T-helper 1 cell treated with Interleukin-12 subunit alpha and Interleukin-12 subunit beta and Interleukin-4 antibody, amounts not matched to agents 30 ng/mL and 1 ng/mL, for 36 hours (primary cell): Measurements from ENCODE around the gene TMEM52B. TPM values are rescaled to one million over a fixed set of nuclear protein-coding genes. Genes with fewer than 3 reads are reported as not detected.

Experiments
- intact Hi-C: fragments of 100-400 bp; cut with micrococcal nuclease; formaldehyde crosslinking; loops from one replicate; pipeline ENCODE4 v1.15.1; 2024
- total RNA-seq: library from RNA; stranded (reverse); gene quantifications from 2 replicates; pipeline ENCODE4 v1.2.3, GENCODE V29; 2022

TMEM52B gene
- total RNA-seq, 1 donor from 2014 or later = not detected

DNA sequence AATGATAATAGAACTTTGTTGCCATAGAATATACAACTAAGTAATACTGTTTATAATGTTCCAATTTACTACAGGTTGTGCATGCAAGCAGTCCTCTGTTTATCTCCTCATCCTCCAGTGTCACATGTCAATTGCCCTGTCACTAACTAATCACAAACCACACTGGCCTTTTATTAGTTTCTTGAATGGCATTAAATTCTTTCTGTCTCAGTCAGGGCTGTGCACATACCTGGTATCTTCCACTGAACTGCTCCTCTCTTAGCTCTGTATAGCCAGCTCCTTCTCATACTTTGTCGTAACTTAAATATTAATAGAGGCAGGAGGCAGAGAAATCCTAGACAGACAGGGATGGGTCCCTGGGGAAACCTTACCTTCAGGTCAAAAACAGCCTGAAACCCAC, 57.9 kb downstream of the TMEM52B start:
- intact Hi-C loops = no loop called here

DNA sequence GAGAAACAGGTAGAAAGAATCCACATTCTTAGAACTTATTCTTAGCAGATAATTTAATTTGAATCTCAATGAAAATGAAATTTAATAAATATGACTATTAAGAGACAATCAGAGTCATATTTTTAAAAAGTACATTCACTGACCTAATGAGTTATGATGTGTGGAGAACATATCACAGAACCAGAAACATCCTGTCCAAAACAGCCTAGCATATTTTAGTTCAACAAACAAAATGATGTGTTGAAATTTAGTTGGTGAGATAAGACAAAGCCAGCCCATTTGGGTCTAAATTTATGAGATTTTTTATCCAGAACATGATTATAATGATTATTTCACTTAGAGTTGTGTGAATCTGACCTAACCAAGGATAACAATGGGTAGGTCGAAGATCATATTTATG, 59.7 kb downstream of the TMEM52B start:
- intact Hi-C loops = no loop called here

DNA sequence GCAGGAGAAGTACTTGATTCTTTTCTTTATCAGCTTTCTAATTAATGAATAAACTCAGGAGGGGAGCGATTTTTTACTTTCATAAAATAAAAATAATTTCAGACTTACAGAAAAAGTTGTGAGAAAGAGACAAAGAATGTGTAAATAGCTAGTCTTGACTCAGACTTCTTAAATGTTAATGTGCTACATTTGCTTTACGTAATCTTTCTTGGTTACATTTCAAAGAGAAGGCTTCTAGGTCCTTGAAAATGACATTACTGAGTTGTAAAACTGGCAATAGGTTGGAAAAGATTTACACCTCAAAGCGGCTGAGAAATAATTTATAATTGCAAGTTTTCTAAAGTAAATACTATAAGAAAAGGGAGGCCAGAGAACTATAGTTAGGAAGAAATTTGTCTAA, 62.5 kb downstream of the TMEM52B start:
- intact Hi-C loops = loop anchor here (5.0 kb wide), 1 partner anchor 61 kb away; no protein-coding TSS in a partner anchor

Other genes starting within 250 kb of the TMEM52B start
- gene CLEC2A, start 246.7 kb upstream of the TMEM52B start, total RNA-seq = not detected in 2 replicates
- gene CLEC12A, start 207.6 kb upstream of the TMEM52B start, total RNA-seq = 1.7 and 1.9 TPM in 2 replicates
- not detected in 2 replicates for gene CLEC1B, start 179.9 kb upstream of the TMEM52B start, total RNA-seq
- 0.15 and 0.32 TPM in 2 replicates for gene CLEC12B, start 168.4 kb upstream of the TMEM52B start, total RNA-seq
- not detected in 2 replicates for gene CLEC9A, start 148.3 kb upstream of the TMEM52B start, total RNA-seq
- gene CLEC1A, start 80.0 kb upstream of the TMEM52B start, total RNA-seq = not detected in 2 replicates
- 0.73 and 0.83 TPM in 2 replicates for gene CLEC7A, start 48.8 kb upstream of the TMEM52B start, total RNA-seq
- not detected in 2 replicates for gene OLR1, start 6.9 kb upstream of the TMEM52B start, total RNA-seq
- gene GABARAPL1, start 33.8 kb downstream of the TMEM52B start, total RNA-seq = 4.2 and 5.4 TPM in 2 replicates
- 2.5 and 4.9 TPM in 2 replicates for gene KLRD1, start 128.8 kb downstream of the TMEM52B start, total RNA-seq
- 0.12 TPM in 1 of 2 replicates, not detected in the other for gene KLRK1, start 211.0 kb downstream of the TMEM52B start, total RNA-seq
- gene KLRC4, start 230.7 kb downstream of the TMEM52B start, total RNA-seq = not detected in 2 replicates
- not detected in 2 replicates for gene KLRC3, start 241.6 kb downstream of the TMEM52B start, total RNA-seq